ENCODE data around the gene DIO1.

The DIO1 gene

DNA sequence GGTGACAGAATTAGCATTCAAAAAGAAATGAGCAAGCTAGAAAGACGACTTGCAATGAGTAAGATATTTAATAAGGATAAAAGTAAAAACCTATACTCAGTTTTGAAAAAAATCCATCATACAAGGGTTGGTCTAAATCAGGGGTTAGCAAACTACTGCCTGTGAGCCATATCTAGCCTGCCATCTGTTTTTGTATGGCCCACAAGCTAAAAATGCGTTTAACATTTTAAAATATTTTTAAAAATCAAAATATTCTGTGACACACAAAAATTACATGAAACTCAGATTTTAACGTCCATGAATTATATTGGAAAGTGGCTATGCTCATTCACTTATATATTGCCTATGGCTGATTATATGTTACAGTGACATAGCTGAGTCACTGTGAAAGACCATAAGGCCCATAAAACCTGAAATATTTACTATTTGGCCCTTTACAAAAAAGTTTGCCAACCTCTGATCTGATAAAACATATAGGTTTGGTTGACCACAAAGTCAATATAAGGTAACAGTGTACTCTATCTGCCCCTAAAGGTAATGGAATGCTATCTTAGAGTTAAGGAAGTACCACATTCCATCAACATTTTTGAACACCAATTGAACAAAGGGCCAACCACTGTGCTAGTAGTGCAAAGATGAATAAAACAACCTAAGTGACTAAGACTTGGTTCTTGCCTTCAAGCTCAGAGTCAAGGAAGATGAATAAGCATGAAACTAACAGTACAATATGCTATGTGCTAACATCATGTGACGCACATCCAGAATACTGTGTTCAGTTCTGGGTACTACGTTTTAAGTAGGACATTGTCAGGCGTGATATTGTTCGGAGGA, 48.4 kb downstream of the DIO1 start:
- peak; percentile 25 for DNase-seq (ENCODE audit: low spot score)

DNA sequence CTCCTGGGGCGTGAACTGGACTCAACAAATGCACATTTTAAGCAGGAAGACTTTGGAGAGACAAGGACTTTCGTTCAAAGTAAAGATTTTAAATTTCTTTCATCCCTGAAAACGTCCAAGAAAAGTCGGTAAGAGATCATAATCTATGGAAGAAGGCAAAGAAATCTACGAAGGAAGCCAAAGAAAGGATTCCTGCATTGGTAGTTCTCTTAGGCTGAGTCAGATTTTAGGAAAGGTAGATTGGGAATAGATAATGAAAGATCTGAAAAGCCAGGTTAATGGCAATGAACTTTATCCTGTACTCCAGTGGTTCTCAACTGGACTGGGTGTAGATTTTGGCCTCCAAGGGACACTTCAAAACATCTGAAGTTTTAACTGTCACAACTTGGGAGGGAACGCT, 49.1 kb downstream of the DIO1 start:
- no peak for DNase-seq (ENCODE audit: low spot score)

DNA sequence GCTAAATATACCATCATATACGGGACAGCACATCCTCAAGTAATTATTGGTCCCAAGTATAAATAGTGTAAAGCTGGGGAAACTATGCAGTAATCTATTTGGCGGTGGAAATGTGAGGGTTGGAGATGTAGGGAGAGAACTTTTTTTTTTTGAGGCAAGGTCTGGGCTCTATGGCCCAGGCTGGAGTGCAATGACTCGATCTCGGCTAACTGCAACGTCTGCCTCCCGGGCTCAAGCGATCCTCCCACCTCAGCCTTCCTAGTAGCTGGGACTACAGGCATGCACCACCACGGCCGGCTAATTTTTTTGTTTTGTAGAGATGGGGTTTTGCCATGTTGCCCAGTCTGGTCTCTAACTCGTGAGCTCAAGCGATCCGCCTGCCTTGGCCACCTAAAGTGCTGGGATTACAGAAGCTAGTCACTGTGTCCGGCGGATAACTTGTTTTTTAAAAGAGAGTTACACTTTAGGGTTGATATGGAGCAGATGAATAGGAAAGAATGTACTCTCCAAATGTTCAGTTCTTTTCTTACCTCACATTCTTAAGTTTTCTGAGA, 49.6 kb downstream of the DIO1 start:
- no peak for DNase-seq (ENCODE audit: low spot score)

DNA sequence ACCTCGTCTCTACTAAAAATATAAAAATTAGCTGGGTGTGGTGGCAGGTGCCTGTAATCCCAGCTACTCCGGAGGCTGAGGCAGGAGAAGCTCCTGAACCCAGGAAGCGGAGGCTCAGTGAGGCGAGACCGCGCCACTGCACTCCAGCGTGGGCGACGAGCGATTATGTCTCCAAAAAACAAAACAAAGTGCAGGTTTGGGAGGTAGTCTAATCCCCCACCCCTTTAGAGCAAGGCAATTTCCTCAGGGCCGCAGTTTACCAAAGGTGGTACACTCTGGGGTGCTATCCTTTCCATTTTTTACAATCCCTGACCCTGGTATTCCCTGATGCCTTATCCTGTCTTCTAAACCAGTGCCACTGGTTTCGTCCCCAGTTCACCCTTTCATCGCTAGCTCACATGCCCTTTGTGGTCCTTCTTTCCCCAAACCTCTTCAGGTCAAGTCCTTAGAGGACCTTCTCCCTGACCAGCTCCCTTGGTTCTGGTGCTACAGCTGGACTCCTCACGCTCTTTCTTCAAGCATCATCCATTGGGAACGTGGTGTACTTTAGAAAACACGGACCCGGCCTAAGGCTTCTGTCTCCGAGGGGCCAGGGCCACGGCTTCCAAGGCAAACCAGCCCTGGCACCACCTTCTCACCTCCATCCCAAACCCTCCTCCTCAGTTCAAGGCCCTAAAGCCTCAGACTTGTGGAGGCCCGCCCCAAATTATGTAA, 50.6 kb downstream of the DIO1 start:
- peak; percentile 14 for DNase-seq (ENCODE audit: low spot score)

DNA sequence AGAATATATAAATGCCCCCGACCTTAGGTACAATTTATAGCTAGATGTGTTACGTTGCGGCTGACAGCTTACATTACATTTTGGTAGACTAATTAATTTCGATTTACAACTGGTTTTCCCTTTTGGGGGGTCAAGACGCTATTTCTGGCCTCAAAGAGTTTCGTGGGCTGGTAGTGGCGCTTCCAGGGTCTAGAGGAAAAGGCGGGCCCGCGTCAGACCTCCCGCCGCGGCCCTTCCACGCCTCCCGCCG, 51.1 kb downstream of the DIO1 start:
- no peak for DNase-seq (ENCODE audit: low spot score)

DNA sequence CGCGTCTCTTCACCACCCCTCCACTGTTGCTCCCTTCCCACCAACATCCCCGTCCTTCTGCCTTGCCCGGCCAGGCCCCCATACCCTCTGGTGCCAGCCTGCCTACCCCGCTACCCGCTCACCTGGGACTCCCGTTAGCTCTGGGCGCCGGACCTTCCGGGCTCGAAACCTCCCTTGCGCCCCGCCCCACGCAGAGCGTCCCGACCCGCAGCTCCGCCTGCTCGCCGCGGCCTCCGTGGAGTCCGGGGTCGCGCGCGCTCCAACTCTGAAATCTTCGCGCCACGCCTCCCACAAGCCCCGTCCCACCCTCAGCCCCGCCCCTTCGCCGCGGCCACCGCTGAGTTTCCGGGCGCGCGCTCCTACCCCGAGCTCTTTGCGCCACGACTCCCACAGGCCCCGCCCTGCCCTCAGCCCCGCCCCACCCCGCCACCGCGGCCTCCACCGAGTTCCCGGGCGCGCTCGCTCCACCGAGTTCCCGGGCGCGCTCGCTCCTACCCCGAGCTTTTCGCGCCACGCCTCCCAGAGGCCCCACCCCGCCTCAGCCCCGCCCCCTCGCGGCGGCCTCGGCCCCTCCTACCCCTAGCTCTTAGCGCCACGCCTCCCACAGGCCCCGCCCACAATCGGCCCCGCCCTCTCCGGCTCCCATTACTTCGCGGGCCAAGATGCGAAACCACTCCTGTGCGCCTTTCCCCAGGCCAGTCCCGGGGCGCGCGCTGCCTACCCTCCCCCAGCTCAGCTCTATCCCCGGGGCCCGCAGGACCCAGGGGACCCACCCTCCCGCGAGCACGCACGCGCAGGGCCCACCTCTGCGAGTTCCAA, 51.7 kb downstream of the DIO1 start, which contains the start of gene IFT25:
Gene IFT25 (minus strand): TSS at position 267 of the 819 bp plus-strand sequence. CDS start 5,617 bp downstream, outside the sequence.
- DNase-seq (ENCODE audit: low spot score): peak; percentile 97

DNA sequence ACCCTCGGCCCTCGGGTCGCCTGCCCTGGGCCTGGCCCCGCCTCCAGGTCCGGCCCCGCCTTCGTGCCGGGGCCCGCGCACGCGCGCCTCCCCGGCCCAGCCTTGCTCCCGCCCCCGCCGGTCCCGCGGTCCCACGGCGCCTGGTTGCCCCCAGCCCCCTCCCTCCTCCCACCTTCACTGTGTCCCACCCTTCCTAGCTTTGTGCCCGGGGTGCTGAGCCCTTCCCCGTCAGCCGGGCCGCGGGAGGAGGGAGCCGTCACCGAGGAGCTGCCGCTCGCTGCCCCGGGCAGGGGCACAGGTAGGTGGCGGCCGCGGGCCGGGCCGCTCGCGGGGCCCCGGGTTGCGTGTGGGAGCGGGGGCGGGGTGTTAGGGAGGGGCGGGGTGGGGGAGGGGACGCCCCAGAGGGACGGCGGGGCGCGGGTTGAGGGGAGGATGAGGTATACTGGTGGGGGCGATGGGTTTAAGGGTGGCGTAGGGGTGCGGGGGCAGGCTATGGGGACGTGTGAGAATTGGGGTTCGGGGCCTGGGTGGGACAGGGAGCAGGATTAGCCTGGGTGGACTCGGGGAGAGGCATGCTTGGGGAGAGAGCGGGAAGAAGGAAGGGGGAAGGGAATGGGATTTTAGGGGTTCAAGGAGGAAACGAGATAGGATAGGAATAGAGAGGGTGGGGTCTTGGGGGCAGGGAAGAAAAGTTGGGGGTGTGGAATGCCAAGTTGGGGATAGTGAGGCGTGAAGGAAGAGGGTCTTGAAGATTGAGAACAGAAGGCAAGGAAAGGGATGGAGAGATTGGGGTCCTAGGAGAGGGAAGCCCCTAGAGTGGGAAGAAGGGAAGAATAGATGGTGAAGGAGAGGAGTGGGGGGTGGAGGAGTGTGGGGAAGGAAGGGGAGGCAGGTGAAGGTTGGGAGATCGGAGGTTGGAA, 52.5 kb downstream of the DIO1 start, which contains the start of gene LRRC42:
Gene LRRC42 (plus strand): TSS at position 99 of the 920 bp plus-strand sequence. CDS start 5,650 bp downstream, outside the sequence.
- no peak for DNase-seq (ENCODE audit: low spot score)

DNA sequence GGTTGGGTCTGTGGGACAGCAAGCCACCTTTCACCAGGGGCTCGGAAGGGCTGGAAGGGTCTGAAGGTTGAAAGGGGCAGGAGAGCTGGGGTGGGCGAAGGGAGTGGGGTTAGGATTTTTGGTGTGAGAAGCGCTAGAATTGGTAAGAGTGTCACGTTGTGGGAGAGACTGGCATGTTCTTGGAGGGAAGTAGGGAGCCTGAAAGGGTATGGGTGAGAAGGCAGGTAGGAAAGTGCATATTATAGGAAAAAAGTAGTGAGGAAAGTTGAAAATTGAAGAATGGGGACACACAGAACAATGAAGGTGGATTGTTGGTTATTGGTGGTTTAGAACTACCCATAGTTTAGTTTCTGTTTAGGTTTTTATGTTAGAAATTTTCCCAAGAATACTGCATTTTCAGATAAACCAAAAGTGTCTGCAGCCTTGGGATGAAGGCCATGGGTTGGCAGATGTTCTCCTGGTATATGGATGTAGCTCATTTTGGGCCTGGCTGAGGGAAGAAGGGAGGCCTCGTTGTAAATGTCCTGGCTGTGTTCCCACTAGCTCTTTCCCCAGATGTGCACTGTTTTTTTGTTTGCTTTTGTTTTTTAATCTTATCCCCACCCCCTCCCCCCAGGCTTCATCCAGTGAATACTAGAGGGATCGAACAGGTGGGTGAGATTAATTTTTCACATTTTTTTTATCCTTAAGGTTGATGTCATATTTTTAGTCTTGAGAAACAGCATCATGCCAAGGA, 53.4 kb downstream of the DIO1 start:
- no peak for DNase-seq (ENCODE audit: low spot score)

DNA sequence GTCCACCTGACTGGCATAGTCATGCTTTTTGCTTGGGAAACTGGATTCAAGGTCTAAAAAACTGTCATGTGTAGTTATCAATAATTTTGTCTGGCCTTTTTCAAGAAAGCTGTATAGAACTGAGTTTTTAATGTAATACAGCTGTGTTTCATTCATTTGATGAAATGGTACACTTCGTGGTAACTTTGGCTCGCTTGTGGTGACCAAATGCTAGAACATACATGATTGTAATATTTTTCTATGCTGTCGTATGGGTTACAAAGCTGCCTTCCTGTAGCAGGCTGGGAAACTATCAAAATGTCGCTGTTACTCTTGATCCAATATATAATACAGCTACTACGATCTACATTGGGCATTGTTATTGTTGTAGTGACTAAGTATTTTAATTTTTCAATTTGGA, 54.3 kb downstream of the DIO1 start:
- no peak for DNase-seq (ENCODE audit: low spot score)

DNA sequence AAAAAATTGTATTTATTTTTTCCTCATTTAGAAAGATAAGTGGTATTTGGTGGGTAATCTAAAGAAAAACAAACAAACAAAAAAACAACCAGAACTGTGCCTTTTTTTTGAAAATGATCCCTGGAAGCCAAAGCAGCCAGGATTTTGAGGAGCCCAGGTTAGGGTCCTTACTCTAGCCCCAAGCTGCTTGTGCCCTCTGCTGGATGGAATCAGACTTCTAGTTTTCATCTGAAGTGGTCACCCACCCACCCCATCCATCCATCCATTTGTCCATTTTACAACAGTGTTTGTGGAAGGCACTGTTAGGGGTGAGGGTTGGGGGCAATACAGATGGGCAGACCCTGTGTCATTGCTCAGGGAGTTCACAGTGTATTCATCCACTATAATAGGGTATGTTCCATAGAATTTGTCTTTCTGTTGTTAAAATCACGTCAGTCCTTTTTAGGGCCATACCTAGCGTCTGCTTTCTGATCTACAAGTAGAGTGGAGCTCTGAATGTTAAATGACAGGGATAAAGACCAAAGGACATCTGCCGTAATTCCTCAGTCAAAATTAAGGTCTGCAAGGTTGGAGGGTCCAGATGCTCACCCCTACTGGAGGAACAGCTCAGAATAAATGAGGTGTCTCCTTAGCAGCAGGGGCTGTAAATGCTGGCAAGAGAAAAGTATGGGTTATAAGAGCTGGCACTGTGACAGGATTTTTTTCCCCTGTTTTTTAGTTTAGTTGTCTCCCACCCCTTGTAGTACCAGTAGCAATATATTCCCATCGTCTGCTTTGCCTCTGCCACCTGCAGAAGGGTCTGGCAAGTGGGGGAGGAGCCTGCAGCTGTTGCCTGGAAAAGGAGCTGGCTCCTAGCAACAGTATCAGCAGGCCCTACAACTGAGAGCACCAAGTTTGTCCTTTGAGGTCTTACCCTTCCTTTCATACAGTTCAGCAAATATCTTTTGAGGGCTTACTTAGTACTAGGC, 55.3 kb downstream of the DIO1 start:
- DNase-seq (ENCODE audit: low spot score): peak; percentile 36

DNA sequence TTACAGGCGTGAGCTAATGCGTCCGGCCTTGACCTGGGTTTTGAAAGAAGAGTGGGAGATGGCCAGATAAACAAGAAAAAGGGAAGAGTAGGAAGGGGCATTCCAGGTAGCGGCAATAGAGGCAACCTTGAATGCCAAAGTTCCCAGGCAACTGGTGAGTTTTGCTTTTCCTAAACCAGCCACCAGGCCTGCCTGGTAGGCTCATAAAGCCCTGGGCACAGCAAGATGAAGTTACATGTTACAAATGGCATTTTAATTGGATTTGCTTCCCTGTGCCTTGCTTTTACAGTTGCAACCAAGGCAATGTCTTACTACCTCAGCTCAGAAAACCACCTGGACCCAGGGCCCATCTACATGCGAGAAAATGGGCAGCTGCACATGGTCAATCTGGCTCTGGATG, 57.7 kb downstream of the DIO1 start:
- DNase-seq (ENCODE audit: low spot score): no peak

DNA sequence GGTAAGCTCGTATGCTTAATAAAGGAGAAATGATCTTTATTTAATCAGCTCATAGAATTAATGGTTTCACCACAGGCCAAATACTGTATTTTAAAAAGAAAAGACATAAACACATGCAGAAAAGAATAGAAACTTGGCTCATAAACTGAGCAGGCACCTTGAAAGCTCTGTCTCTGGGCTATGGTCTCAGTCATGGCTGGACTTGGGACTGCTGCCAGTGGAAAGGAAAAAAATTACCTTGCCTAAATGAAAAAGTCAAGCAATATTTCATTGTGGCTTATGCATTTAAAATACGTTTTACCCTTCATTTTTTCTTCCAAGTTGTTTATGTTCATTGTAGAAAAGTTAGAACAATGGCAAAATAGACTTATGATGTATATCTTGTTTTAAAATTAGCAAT, 60.1 kb downstream of the DIO1 start:
- DNase-seq (ENCODE audit: low spot score): no peak

DNA sequence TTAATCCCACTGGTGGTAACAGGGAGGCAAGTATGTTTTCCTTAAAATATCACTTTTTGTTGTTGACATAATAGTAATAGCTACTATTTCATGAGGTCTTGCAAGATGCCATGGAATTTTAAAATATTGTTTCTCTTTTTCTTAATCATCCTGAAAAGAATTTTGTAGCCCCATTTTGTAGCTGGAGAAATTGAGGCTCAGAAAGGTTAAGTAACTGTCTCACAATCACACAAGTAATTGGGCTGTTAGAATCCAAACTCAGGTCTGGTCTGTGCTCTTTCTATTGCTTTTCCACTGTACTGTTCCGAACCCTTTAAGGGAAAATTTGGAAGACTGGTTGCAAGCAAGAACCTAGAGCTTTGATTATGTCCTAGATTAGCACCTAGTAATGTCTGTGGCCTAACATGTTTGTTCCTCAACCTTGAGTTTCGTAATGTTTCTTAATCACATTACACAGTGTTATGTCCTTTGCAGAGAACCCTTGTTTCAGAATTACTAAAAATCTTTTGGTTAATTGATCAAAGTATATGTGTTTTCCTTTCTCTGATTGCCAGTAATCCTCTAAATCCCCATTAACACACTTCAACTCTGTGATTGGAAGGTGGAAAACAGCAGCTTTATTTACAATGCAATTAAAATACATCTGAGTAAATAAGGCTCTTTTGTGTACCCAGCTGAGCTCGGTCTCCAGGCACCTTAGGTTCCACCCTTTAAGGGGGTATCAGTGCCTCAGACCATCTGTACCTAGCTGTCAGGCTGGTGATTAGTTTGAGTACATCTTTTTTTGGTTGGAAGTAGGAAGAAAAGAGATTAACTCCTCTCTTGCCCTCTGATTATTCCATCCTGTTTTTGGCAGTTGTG, 62.6 kb downstream of the DIO1 start:
- DNase-seq (ENCODE audit: low spot score): no peak

DNA sequence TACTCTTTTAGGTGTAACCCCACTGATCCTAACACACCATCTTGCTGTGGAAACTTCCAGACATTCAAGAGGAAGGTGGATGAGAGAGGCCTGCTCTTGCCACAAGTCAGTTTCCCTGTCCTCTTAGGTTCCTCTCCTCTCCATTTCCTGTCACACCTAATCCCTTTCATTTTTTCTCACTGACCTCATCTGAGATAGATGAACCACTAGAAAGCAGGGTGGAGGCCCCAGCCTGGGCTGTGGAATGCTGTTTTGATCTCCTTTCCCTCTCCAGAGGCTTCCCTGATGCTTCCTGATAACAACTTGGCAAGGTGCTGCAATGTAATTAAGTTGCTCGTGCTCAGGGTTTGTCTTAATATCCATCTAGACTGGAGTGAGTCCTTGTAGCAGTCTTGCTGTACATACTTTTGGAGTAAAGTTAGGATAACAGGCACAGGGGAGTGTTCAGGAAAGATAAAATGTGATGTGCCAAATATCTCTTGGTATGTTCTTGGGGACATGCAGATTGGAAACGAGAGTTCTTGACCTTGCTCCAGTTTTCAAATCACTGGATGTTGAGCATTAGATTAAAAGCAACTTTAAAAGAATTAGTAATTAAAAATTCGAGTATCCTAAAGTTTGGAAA, 63.3 kb downstream of the DIO1 start:
- peak; percentile 87 for DNase-seq (ENCODE audit: low spot score)

DNA sequence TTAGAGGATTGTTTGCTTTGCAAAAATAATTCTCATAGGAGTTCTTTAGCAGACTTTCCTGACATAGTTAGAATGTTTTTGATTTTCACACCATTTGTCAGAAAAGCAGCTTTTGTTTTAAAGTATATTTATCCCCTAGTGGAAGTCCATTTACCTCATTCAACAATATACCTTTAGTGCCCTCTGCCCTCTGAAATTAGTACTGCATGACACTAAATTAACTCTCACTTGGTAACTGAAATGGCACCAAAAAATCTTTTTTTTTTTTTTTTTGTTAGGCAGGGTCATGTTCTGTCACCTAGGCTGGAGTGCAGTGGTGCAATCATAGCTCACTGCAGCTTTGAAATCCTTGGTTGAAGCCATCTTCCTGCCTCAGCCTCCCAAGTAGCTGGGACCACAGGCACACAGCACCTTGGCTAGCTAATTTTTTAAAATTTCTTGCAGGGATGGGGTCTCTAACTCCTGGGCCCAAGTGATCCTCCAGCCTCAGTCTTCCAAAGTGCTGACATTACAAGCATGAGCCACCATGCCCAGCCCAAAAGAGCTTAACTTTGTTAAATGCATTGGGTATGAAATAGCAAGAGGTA, 65.8 kb downstream of the DIO1 start:
- peak; percentile 35 for DNase-seq (ENCODE audit: low spot score)
